ENCODE results near the gene SEZ6L.

Gene SEZ6L

GRCh38 chr22:26168939-26169314, 335 bp upstream of the SEZ6L start:
- Histone ChIP-seq H3K4me2 (no peak overlapping the region), H3K4me1 (ENCODE audit: low read depth, poor library complexity, severe bottlenecking) (no peaks in the 10 kb centered on the region), H3K4me3 (IDR thresholded peaks at IDR 0.05; ENCODE audit: insufficient read depth, low read depth, low read length) (no peak overlapping the region), H3K79me2 (ENCODE audit: insufficient read depth, low read depth) (no peaks in the 10 kb centered on the region), H3K36me3 (ENCODE audit: insufficient read depth) (no peaks in the 10 kb centered on the region), H3K27me3 (ENCODE audit: insufficient read depth, low read depth) (no peaks in the 10 kb centered on the region), H2AFZ (ENCODE audit: low read depth) (no peak overlapping the region), H4K20me1 (ENCODE audit: insufficient read depth) (no peaks in the 10 kb centered on the region), H3K9ac (no peak overlapping the region), H3K27ac (no peak overlapping the region)
- TF ChIP-seq CTCF (conservative IDR thresholded peaks at IDR 0.05; ENCODE audit: low read depth, low read length), result no peak

DNA sequence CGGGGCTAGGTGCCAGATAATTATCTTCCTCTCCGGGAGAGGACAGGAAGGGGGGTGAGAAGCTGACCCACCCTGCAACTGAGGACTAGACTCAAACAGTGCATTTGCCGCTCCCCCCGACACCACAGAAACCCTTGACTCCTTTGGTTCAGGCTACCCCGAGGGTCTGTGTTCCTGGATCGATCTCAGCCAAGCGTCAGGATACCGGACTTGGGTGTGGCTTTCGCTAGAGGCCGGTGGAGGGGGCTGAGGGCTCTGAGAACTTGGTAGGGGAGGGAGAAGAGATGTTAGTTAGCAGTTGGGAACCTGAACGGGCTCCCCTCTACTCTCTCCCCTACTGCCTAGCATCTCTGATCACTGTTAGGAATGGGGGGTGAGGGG, 840 bp downstream of the SEZ6L start:
- H3K27ac ChIP-seq, result no peak overlapping the region
- H2AFZ ChIP-seq (ENCODE audit: low read depth), result no peak overlapping the region
- H3K27me3 ChIP-seq (ENCODE audit: insufficient read depth, low read depth), result no peaks in the 10 kb centered on the region
- no peak for TF ChIP-seq CTCF (conservative IDR thresholded peaks at IDR 0.05; ENCODE audit: low read depth, low read length)
- no peaks in the 10 kb centered on the region for H3K4me1 ChIP-seq (ENCODE audit: low read depth, poor library complexity, severe bottlenecking)
- H3K36me3 ChIP-seq (ENCODE audit: insufficient read depth), result no peaks in the 10 kb centered on the region
- no peak overlapping the region for H3K4me2 ChIP-seq
- H3K79me2 ChIP-seq (ENCODE audit: insufficient read depth, low read depth), result no peaks in the 10 kb centered on the region
- H3K9ac ChIP-seq, result no peak overlapping the region
- H3K4me3 ChIP-seq (IDR thresholded peaks at IDR 0.05; ENCODE audit: insufficient read depth, low read depth, low read length), result no peak overlapping the region
- no peaks in the 10 kb centered on the region for H4K20me1 ChIP-seq (ENCODE audit: insufficient read depth)

DNA sequence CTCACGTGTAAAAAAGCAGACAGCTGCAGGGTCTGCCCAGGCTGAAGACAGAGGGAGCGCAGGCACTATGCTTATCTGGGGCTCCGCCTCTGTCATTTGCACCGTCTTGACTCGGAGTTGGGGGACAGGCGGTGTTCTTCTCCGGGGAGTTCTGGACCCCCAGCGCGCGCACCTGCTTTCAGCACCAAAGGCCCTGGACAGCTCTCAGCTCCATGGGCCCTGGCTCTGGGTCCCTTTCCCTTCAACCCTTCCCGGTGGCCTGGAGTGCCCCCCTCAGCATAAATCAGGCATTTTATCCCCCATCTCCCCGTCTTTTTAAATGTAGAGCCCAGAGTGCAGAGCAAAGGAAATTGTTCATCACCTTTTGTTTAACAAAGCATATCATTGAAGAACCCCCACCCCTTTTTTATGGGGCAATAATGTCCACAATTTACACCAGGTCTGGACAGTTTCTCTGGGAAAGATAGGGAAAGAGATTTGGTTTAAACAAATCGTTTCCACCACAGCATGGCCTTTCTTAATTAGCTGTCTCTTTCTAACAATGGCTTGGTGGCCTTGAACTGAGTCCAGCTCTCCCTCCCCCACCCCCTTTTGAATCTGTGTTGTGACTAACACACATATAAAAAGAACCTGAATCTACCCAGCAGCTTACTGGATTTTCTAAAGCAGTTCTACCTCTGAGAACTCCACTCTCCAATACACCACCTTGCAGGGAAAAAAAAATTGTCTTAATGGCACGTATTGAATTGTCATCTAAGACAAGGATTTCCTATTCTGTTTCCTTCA, 1.7 kb downstream of the SEZ6L start:
- no peaks in the 10 kb centered on the region for H3K27me3 ChIP-seq (ENCODE audit: insufficient read depth, low read depth)
- H3K36me3 ChIP-seq (ENCODE audit: insufficient read depth), result no peaks in the 10 kb centered on the region
- no peak overlapping the region for H3K4me3 ChIP-seq (IDR thresholded peaks at IDR 0.05; ENCODE audit: insufficient read depth, low read depth, low read length)
- no peak overlapping the region for H3K4me2 ChIP-seq
- no peak overlapping the region for H3K9ac ChIP-seq
- no peak overlapping the region for H2AFZ ChIP-seq (ENCODE audit: low read depth)
- H3K79me2 ChIP-seq (ENCODE audit: insufficient read depth, low read depth), result no peaks in the 10 kb centered on the region
- no peaks in the 10 kb centered on the region for H4K20me1 ChIP-seq (ENCODE audit: insufficient read depth)
- H3K4me1 ChIP-seq (ENCODE audit: low read depth, poor library complexity, severe bottlenecking), result no peaks in the 10 kb centered on the region
- no peak overlapping the region for H3K27ac ChIP-seq
- no peak for TF ChIP-seq CTCF (conservative IDR thresholded peaks at IDR 0.05; ENCODE audit: low read depth, low read length)

DNA sequence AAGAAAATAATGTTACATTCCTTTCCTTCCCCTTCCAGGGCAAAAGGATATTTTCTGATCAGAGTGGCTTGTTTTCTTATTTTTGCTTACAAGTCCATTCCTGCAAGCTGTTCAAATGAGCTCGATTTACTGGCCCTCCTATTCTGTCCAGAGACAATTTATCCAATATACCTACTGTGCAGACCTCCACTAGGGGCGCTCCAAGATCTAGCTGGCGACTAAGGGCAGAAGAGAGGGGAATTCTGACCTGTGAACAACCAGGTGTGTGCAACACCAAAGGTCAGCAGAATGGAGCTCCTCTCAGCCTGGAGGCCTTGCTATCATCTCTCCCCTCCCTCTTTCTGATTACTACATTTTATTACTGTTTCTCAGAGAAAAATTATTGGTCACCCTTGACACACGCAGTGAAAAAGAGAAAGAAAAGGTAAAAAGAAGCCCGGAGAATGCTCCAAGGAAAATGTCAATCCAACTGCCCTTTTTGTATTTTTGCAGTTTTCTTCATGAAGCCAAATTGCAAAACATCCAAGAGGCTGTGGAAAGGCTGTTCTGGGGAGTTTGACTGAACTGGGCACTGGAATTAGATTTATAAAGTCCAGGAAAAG, 3.2 kb downstream of the SEZ6L start:
- no peak overlapping the region for H2AFZ ChIP-seq (ENCODE audit: low read depth)
- peak; percentile 76 for TF ChIP-seq CTCF (conservative IDR thresholded peaks at IDR 0.05; ENCODE audit: low read depth, low read length)
- no peaks in the 10 kb centered on the region for H4K20me1 ChIP-seq (ENCODE audit: insufficient read depth)
- H3K36me3 ChIP-seq (ENCODE audit: insufficient read depth), result no peaks in the 10 kb centered on the region
- no peaks in the 10 kb centered on the region for H3K79me2 ChIP-seq (ENCODE audit: insufficient read depth, low read depth)
- H3K4me1 ChIP-seq (ENCODE audit: low read depth, poor library complexity, severe bottlenecking), result no peaks in the 10 kb centered on the region
- no peak overlapping the region for H3K27ac ChIP-seq
- H3K4me3 ChIP-seq (IDR thresholded peaks at IDR 0.05; ENCODE audit: insufficient read depth, low read depth, low read length), result no peak overlapping the region
- H3K9ac ChIP-seq, result no peak overlapping the region
- H3K4me2 ChIP-seq, result no peak overlapping the region
- H3K27me3 ChIP-seq (ENCODE audit: insufficient read depth, low read depth), result no peaks in the 10 kb centered on the region

All from KMS-11 (cell line).